Karpas-422 (cell line): ENCODE measurements around the gene UBP1. TPM values are rescaled to one million over a fixed set of nuclear protein-coding genes. Genes with fewer than 3 reads are reported as not detected.
"Not testable (repeated sequence)": the region's sequence is repeated elsewhere in the genome, so short reads cannot be mapped to it uniquely, and the experiment has no call there.

Source experiments
- DNase-seq: peaks from one replicate; pipeline ENCODE4 v3.0.0-alpha.2; 2015
- H2AFZ ChIP-seq: fragments of 200-600 bp; sonication (generic); 2 replicates; pipeline ENCODE4 v1.6.1; 2014; ENCODE audit warnings: antibody characterized with exemption, low read length, mixed read lengths
- H3K27ac ChIP-seq: fragments of 200-600 bp; sonication (generic); 2 replicates; pipeline ENCODE4 v1.5.1; 2014; ENCODE audit warnings: mild to moderate bottlenecking, low read length, moderate library complexity
- H3K27me3 ChIP-seq: fragments of 200-600 bp; sonication (generic); 2 replicates; pipeline ENCODE4 v1.6.1; 2014; ENCODE audit warnings: low read length, mixed read lengths
- H3K36me3 ChIP-seq: fragments of 200-600 bp; sonication (generic); 2 replicates; pipeline ENCODE4 v1.6.1; 2014; ENCODE audit warnings: low read length, mixed read lengths; ENCODE audit not compliant: insufficient read depth
- H3K4me1 ChIP-seq: fragments of 200-600 bp; sonication (generic); 2 replicates; pipeline ENCODE4 v1.6.1; 2014; ENCODE audit warnings: mild to moderate bottlenecking, low read length, mixed read lengths
- H3K4me2 ChIP-seq: fragments of 200-600 bp; sonication (generic); 2 replicates; pipeline ENCODE4 v1.6.1; 2014; ENCODE audit warnings: low read length, low read depth, mild to moderate bottlenecking; ENCODE audit not compliant: poor library complexity, severe bottlenecking
- H3K4me3 ChIP-seq: fragments of 200-600 bp; sonication (generic); 2 replicates; pipeline ENCODE4 v1.5.1; 2014; ENCODE audit warnings: mild to moderate bottlenecking, antibody characterized with exemption, low read length, mixed read lengths
- H3K79me2 ChIP-seq: fragments of 200-600 bp; sonication (generic); 2 replicates; pipeline ENCODE4 v1.6.1; 2014; ENCODE audit warnings: mild to moderate bottlenecking, low read length, mixed read lengths
- H3K9ac ChIP-seq: fragments of 200-600 bp; sonication (generic); 2 replicates; pipeline ENCODE4 v1.6.0; 2014; ENCODE audit warnings: low read length
- H3K9me2 ChIP-seq: fragments of 200-600 bp; sonication (generic), shearing (Covaris generic); replicated peaks from 2 replicates; pipeline ENCODE4 v1.6.0; 2014; ENCODE audit warnings: mild to moderate bottlenecking, low read length, moderate library complexity; ENCODE audit not compliant: insufficient read depth
- H3K9me3 ChIP-seq: fragments of 300-700, 200-600 bp; sonication (generic); 2 replicates; pipeline ENCODE4 v1.6.1; 2014; ENCODE audit warnings: low read length, mixed read lengths
- H4K20me1 ChIP-seq: fragments of 200-600 bp; sonication (generic); 2 replicates; pipeline ENCODE4 v1.6.1; 2014; ENCODE audit warnings: mild to moderate bottlenecking, antibody characterized with exemption, low read length, low read depth; ENCODE audit not compliant: insufficient read depth
- total RNA-seq: library from RNA; depleted of rRNA; stranded (reverse); fragments of >200 nt; shearing (Covaris generic); gene quantifications from 2 replicates; pipeline ENCODE4 v1.2.3, GENCODE V29; 2014; ENCODE audit warnings: low replicate concordance

Gene UBP1
- total RNA-seq, 1 experiment from 2014 or later, result 95.7 TPM

- H3K4me1 ChIP-seq, result no peaks in the 10 kb centered on the region
- no peak overlapping the region for H3K4me3 ChIP-seq
- peaks cover 92% of the 10 kb centered on the region for H3K79me2 ChIP-seq
- H4K20me1 ChIP-seq, result peaks cover 14% of the 10 kb centered on the region; the same call in 1 of the 2 replicates
- no peaks in the 10 kb centered on the region for H3K9me3 ChIP-seq
- H3K36me3 ChIP-seq, result peaks cover 60% of the 10 kb centered on the region
- no peaks in the 10 kb centered on the region for H3K9me2 ChIP-seq
- no peak overlapping the region for H3K4me2 ChIP-seq
- no peak overlapping the region for H2AFZ ChIP-seq
- H3K27me3 ChIP-seq, result no peaks in the 10 kb centered on the region
- no peak for DNase-seq
- no peak overlapping the region for H3K9ac ChIP-seq
- H3K27ac ChIP-seq, result no peak overlapping the region
Measured at GRCh38 chr3:33419948-33420347, 20.3 kb downstream of the UBP1 start.

- no peak overlapping the region for H3K9ac ChIP-seq
- H3K4me3 ChIP-seq, result no peak overlapping the region
- no peak overlapping the region for H3K4me2 ChIP-seq
- no peaks in the 10 kb centered on the region for H3K9me3 ChIP-seq
- no peak overlapping the region for H3K27ac ChIP-seq
- H3K4me1 ChIP-seq, result no peaks in the 10 kb centered on the region
- no peaks in the 10 kb centered on the region for H3K27me3 ChIP-seq
- H3K9me2 ChIP-seq, result no peaks in the 10 kb centered on the region
- H4K20me1 ChIP-seq, result peaks cover 19% of the 10 kb centered on the region; the same call in 1 of the 2 replicates
- H2AFZ ChIP-seq, result no peak overlapping the region
- peaks cover 58% of the 10 kb centered on the region for H3K36me3 ChIP-seq
- DNase-seq, result no peak
- H3K79me2 ChIP-seq, result peaks cover 86% of the 10 kb centered on the region
Measured at GRCh38 chr3:33417066-33417673, 23.0 kb downstream of the UBP1 start.

- not testable (repeated sequence) for H3K4me3 ChIP-seq, H2AFZ ChIP-seq, H4K20me1 ChIP-seq, H3K9me2 ChIP-seq, H3K27me3 ChIP-seq, H3K9ac ChIP-seq, DNase-seq, H3K9me3 ChIP-seq, H3K27ac ChIP-seq, H3K4me2 ChIP-seq, H3K4me1 ChIP-seq
- Histone ChIP-seq H3K79me2 (peaks cover 79% of the 10 kb centered on the region), H3K36me3 (peaks cover 71% of the 10 kb centered on the region; the same call in 1 of the 2 replicates)
Measured at GRCh38 chr3:33410816-33411215, 29.4 kb downstream of the UBP1 start.

GRCh38 chr3:33403756-33404155 lies 36.4 kb downstream of the UBP1 start:
- Histone ChIP-seq H3K4me2 (no peak overlapping the region), H3K36me3 (peaks cover 68% of the 10 kb centered on the region)

DNA sequence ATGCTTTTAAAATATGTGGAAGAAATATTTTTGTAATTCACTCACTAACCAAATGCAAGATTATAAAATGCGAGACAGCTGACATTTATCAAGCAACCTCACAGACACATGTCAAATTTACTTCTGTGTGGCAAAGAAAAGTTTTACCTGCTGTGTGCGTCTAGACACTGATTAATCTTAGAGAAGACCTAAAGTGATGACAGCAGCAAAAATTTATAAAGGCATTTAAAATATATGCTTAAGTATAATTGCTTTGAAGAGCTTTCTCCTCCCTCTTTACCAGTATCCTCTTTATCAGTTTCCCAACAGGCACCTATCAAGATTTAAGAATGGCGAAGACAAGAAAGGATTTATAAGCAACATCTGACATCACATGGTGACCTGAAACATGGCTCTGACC lies 37.3 kb downstream of the UBP1 start:
- DNase-seq, result no peak
- Histone ChIP-seq H2AFZ (no peak overlapping the region), H3K9ac (no peak overlapping the region), H3K36me3 (peaks cover 71% of the 10 kb centered on the region), H3K79me2 (peaks cover 41% of the 10 kb centered on the region), H3K4me1 (no peaks in the 10 kb centered on the region; the same call in 1 of the 2 replicates), H3K27ac (no peak overlapping the region), H3K4me2 (no peak overlapping the region), H3K27me3 (no peaks in the 10 kb centered on the region), H4K20me1 (0 out of 2 replicates have a peak, but pooled peaks cover 3% of the 10 kb centered on the region), H3K4me3 (no peak overlapping the region), H3K9me3 (no peaks in the 10 kb centered on the region), H3K9me2 (no peaks in the 10 kb centered on the region)

More at GRCh38 chr3:33403756-33404155, 36.4 kb downstream of the UBP1 start:
- no peak overlapping the region for H2AFZ ChIP-seq
- 0 out of 2 replicates have a peak, but pooled peaks cover 3% of the 10 kb centered on the region for H4K20me1 ChIP-seq
- H3K9me2 ChIP-seq, result no peaks in the 10 kb centered on the region
- H3K27ac ChIP-seq, result no peak overlapping the region
- DNase-seq, result no peak
- H3K4me1 ChIP-seq, result no peaks in the 10 kb centered on the region
- no peaks in the 10 kb centered on the region for H3K27me3 ChIP-seq
- H3K9ac ChIP-seq, result no peak overlapping the region
- H3K4me3 ChIP-seq, result no peak overlapping the region
- H3K79me2 ChIP-seq, result peaks cover 46% of the 10 kb centered on the region
- no peaks in the 10 kb centered on the region for H3K9me3 ChIP-seq

GRCh38 chr3:33401781-33402180 lies 38.4 kb downstream of the UBP1 start:
- H3K9me2 ChIP-seq, result no peaks in the 10 kb centered on the region
- H3K36me3 ChIP-seq, result peaks cover 73% of the 10 kb centered on the region
- H3K9me3 ChIP-seq, result no peaks in the 10 kb centered on the region
- DNase-seq, result no peak
- no peak overlapping the region for H3K27ac ChIP-seq
- peaks cover 33% of the 10 kb centered on the region for H3K79me2 ChIP-seq
- no peak overlapping the region for H3K4me3 ChIP-seq
- H3K27me3 ChIP-seq, result no peaks in the 10 kb centered on the region
- H3K4me1 ChIP-seq, result no peaks in the 10 kb centered on the region; the same call in 1 of the 2 replicates
- H4K20me1 ChIP-seq, result 0 out of 2 replicates have a peak, but pooled peaks cover 3% of the 10 kb centered on the region
- H3K4me2 ChIP-seq, result no peak overlapping the region
- H2AFZ ChIP-seq, result no peak overlapping the region
- no peak overlapping the region for H3K9ac ChIP-seq

DNA sequence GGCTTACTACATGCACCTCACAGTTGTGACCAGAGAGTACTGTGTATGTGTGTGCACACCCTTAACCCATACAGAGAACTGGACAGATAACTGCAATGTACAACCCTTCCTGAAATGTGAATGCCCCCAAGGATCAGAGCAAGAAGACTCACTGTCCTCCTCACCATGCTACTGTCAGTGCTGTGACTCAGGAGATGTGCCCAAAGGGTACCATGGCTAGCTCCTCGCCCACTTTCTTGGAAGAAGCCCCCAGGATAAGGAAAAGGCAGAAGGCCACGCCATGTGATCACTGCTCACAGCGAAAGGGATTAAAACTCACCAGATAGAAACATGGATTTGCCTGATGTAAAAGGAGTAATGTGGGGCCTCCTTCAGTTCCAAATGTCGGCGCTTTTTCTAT lies 41.8 kb downstream of the UBP1 start:
- Histone ChIP-seq H3K79me2 (peaks cover 23% of the 10 kb centered on the region), H3K9ac (no peak overlapping the region), H3K36me3 (peaks cover 88% of the 10 kb centered on the region), H4K20me1 (no peaks in the 10 kb centered on the region), H3K9me2 (no peaks in the 10 kb centered on the region), H3K4me1 (no peaks in the 10 kb centered on the region; the same call in 1 of the 2 replicates), H2AFZ (no peak overlapping the region), H3K27me3 (no peaks in the 10 kb centered on the region), H3K4me2 (no peak overlapping the region), H3K4me3 (no peak overlapping the region), H3K27ac (no peak overlapping the region), H3K9me3 (no peaks in the 10 kb centered on the region)
- DNase-seq, result no peak

- no peak for DNase-seq
- Histone ChIP-seq H2AFZ (no peak overlapping the region), H3K4me2 (no peak overlapping the region), H3K27ac (no peak overlapping the region), H3K9me3 (no peaks in the 10 kb centered on the region), H3K9me2 (no peaks in the 10 kb centered on the region), H3K9ac (no peak overlapping the region), H3K79me2 (peaks cover 19% of the 10 kb centered on the region), H4K20me1 (no peaks in the 10 kb centered on the region; the same call in 1 of the 2 replicates), H3K4me1 (no peaks in the 10 kb centered on the region; the same call in 1 of the 2 replicates), H3K36me3 (peaks cover 88% of the 10 kb centered on the region), H3K4me3 (no peak overlapping the region), H3K27me3 (no peaks in the 10 kb centered on the region)
Measured at GRCh38 chr3:33395900-33396299, 44.3 kb downstream of the UBP1 start.
